GM23248 (cell line): Measurements from ENCODE around the gene GGT5.

ENCODE experiments used
- EZH2 ChIP-seq: fragments of 200-600 bp; sonication (generic); IDR thresholded peaks from 2 replicates; pipeline ENCODE4 v1.6.1; 2018; ENCODE audit warnings: antibody characterized with exemption, mild to moderate bottlenecking; ENCODE audit not compliant: insufficient read depth, poor library complexity, severe bottlenecking
- EZH2phosphoT487 ChIP-seq: fragments of 200-600 bp; sonication (generic); IDR thresholded peaks from 2 replicates; pipeline ENCODE4 v1.6.1; 2018; ENCODE audit warnings: antibody characterized with exemption, moderate library complexity, mild to moderate bottlenecking, low read depth; ENCODE audit not compliant: insufficient read depth

DNA sequence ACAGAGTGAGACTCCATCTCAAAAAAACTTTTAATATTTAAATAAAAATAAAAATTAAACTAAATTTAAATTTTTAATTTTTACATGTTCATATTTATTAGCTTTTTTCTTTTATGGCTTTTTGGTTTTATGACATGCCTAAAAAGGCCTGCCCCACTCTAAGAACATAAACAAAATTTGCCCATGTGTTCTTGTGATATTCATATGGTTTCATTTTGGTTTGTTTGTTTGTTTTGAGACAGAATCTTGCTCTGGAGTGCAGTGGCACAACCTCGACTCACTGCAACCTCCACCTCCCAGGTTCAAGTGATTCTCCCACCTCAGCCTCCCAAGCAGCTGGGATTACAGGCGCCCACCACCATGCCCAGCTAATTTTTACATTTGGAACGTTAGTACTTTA lies 35.9 kb downstream of the GGT5 start:
- TF ChIP-seq EZH2phosphoT487 (no peak), EZH2 (no peak)
